ENCODE results near the gene ASIC4.

ASIC4 gene

GRCh38 chr2:219530048-219530963, 16.0 kb downstream of the ASIC4 start:
- in situ Hi-C loops (cut with HindIII; ENCODE audit: low pct_unique_long_range_greater_than_20kb, low sequenced_read_pairs) = no loop called here
- peak; percentile 80 to 86 for DNase-seq (ENCODE audit: low read depth in 1 of 2, low spot score in 1 of 2)
- no peak for TF ChIP-seq JUND (IDR thresholded peaks at IDR 0.05; ENCODE audit: low read depth)

DNA sequence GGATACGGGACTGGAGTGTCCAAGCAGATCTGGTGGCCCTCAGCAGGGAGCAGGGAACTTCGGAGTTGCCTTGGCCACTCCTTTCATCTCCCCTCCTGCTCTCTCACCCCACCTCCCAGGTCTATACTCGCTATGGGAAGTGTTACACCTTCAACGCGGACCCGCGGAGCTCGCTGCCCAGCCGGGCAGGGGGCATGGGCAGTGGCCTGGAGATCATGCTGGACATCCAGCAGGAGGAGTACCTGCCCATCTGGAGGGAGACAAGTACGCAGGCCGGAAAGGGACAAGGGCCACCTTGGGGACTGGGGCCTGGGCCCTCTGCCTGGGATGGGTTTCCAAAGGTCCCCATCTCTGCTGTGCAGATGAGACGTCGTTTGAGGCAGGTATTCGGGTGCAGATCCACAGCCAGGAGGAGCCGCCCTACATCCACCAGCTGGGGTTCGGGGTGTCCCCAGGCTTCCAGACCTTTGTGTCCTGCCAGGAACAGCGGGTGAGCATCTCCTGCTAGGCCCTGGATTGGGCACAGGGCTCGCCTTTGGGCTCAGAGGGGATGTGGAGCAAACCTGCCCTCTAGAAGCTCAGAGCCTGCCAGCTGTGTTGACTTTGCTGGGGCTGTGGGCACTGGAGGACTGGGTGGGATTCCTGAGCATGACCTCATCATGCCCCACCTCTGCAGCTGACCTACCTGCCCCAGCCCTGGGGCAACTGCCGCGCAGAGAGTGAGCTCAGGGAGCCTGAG, 17.5 kb downstream of the ASIC4 start:
- in situ Hi-C loops (cut with HindIII; ENCODE audit: low pct_unique_long_range_greater_than_20kb, low sequenced_read_pairs) = no loop called here
- no peak for DNase-seq (ENCODE audit: low read depth in 1 of 2, low spot score in 1 of 2)
- TF ChIP-seq JUND (IDR thresholded peaks at IDR 0.05; ENCODE audit: low read depth) = no peak

- no peak for TF ChIP-seq JUND (IDR thresholded peaks at IDR 0.05; ENCODE audit: low read depth)
- no peak for DNase-seq (ENCODE audit: low read depth in 1 of 2, low spot score in 1 of 2)
- in situ Hi-C loops (cut with HindIII; ENCODE audit: low pct_unique_long_range_greater_than_20kb, low sequenced_read_pairs) = no loop called here
These were observed 18.0 kb downstream of the ASIC4 start for GRCh38 chr2:219532378-219532649.

GRCh38 chr2:219533930-219534661, 19.8 kb downstream of the ASIC4 start:
- in situ Hi-C loops (cut with HindIII; ENCODE audit: low pct_unique_long_range_greater_than_20kb, low sequenced_read_pairs) = no loop called here
- DNase-seq (ENCODE audit: low read depth in 1 of 2, low spot score in 1 of 2) = peak; percentile 52 to 63
- TF ChIP-seq JUND (IDR thresholded peaks at IDR 0.05; ENCODE audit: low read depth) = no peak

GRCh38 chr2:219536425-219536824, 22.1 kb downstream of the ASIC4 start:
- no peak for TF ChIP-seq JUND (IDR thresholded peaks at IDR 0.05; ENCODE audit: low read depth)
- DNase-seq (ENCODE audit: low read depth in 1 of 2, low spot score in 1 of 2) = no peak
- in situ Hi-C loops (cut with HindIII; ENCODE audit: low pct_unique_long_range_greater_than_20kb, low sequenced_read_pairs) = no loop called here

- no peak for TF ChIP-seq JUND (IDR thresholded peaks at IDR 0.05; ENCODE audit: low read depth)
- in situ Hi-C loops (cut with HindIII; ENCODE audit: low pct_unique_long_range_greater_than_20kb, low sequenced_read_pairs) = no loop called here
- no peak for DNase-seq (ENCODE audit: low read depth in 1 of 2, low spot score in 1 of 2)
These were observed 22.7 kb downstream of the ASIC4 start for GRCh38 chr2:219536967-219537366.

GRCh38 chr2:219537657-219538488, 23.6 kb downstream of the ASIC4 start:
- in situ Hi-C loops (cut with HindIII; ENCODE audit: low pct_unique_long_range_greater_than_20kb, low sequenced_read_pairs) = no loop called here
- DNase-seq (ENCODE audit: low read depth in 1 of 2, low spot score in 1 of 2) = no peak
- no peak for TF ChIP-seq JUND (IDR thresholded peaks at IDR 0.05; ENCODE audit: low read depth)

DNA sequence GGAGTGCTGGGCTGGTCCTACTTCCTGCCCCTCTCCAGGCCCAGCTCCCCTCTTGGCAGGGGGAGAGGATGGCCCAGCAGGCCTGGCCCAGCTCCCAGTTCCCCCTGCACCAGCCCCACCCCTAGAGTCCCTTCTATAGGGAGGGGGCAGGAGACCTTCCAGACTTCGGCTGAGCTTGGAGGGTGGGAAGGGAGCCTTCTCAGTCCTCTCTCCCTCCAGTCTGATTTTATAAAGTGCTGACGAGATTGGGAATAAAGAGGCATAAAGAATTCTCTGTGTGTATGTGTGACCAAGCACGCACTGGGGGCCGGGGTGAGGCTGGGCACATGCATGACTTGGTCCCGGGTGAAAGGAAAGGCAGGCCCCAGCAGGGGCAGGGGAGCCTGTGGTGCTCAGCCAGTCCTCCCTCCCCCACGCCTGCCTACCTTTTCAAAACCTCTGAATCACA, 24.2 kb downstream of the ASIC4 start:
- TF ChIP-seq JUND (IDR thresholded peaks at IDR 0.05; ENCODE audit: low read depth) = no peak
- in situ Hi-C loops (cut with HindIII; ENCODE audit: low pct_unique_long_range_greater_than_20kb, low sequenced_read_pairs) = no loop called here
- DNase-seq (ENCODE audit: low read depth in 1 of 2, low spot score in 1 of 2) = no peak

DNA sequence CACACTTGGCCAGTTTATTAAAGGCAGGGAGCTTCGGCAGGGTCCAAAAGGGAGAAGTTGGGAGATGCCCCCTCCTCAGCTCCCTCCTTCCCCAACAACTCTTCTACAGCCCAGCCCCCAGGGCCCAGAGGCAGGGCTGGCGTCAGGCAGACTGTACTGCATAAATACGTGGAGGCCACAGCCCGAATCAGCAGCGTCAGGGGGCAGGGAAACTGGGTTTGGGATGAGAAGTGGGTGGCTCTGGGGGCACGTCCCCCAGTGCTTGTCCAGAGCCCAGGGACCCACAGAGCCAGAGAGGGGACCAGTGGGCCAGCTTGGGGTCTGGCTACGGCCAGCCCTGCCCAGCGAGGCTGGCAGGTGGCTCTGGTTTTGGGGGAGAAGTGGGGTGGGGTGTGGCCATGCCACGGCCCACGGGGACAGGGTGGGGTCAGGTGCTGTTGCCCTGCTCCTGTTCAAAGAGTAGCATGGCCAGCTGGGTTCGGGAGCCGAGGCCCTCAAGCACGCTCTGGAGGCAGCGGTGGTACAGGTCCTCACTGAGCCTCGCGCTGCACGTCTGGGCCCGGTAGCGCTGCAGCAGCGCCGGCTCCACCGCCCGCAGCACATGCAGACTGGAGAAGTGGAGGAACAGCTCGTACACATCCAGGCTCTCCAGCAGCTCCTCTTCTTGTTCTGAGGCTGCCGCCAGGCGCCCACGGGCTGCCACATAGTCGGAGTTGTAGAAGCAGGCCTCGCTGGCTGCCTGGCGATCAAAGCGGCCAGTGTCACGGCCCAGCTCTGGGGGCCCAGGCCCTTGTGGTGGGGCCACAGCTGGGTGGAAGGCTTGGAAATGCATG, 24.9 kb downstream of the ASIC4 start:
- TF ChIP-seq JUND (IDR thresholded peaks at IDR 0.05; ENCODE audit: low read depth) = no peak
- in situ Hi-C loops (cut with HindIII; ENCODE audit: low pct_unique_long_range_greater_than_20kb, low sequenced_read_pairs) = no loop called here
- DNase-seq (ENCODE audit: low read depth in 1 of 2, low spot score in 1 of 2) = no peak

- TF ChIP-seq JUND (IDR thresholded peaks at IDR 0.05; ENCODE audit: low read depth) = no peak
- DNase-seq (ENCODE audit: low read depth in 1 of 2, low spot score in 1 of 2) = no peak
- in situ Hi-C loops (cut with HindIII; ENCODE audit: low pct_unique_long_range_greater_than_20kb, low sequenced_read_pairs) = no loop called here
These were observed 25.8 kb downstream of the ASIC4 start for GRCh38 chr2:219539926-219540678.

All from T47D (cell line).